Esophagus mucosa (tissue), 1 donor: ENCODE results near the gene BUB1B. TPM values are rescaled to one million over a fixed set of nuclear protein-coding genes. Genes with fewer than 3 reads are reported as not detected.
A peak's percentile ranks its signal among the peaks of the same experiment; 100 is the strongest.

Experiments
- ATAC-seq: fragments of 200-7000 bp; cut with Tn5 transposase; one replicate; pipeline ENCODE4 v1.9.1; 2020
- total RNA-seq: library from RNA; stranded (reverse); gene quantifications from one replicate; pipeline ENCODE4 v1.2.4, GENCODE V29; 2023
- donor health status: DM: yes; HTN: yes; CAD: no.

The BUB1B gene
- total RNA-seq, 1 donor from 2014 or later = 15.3 TPM

DNA sequence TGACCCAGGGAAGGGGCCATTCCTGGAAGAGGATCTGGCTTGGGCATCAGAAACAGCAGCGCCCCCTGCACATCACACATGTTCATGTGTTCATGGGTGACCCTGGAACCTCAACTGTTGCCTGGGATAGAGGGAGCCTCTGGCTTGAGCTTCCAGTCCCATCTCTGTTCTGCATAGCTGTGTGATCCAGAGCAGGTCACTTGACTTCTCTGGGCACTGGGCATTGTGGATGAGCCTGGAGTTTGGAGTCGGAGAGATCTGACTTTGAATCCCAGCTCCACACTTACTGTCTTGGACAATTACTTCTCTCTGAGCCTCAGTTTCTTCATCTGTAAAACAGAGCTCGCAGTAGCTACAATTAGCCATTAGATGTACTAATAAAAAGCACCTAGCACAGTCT is 93.6 kb downstream of the BUB1B start:
- ATAC-seq = no peak

DNA sequence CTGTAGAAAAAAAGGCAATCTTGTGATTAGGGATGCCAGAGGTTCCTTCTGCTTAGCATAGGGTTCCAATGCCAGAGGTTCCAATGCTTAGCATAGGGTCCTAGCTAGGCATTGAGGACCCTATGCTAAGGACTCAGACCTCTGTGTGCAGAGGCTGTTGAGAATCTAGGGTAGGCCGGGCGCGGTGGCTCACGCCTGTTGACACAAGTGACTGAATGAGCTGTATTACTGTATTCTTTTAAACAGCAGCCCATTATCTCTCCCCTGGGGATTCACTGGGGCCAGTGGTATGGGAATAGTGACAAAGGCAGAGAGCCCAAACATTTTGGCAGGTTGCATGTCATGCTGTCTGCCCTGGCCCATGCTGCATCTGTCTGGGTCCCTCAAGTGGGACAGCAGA is 94.2 kb downstream of the BUB1B start:
- ATAC-seq = no peak

DNA sequence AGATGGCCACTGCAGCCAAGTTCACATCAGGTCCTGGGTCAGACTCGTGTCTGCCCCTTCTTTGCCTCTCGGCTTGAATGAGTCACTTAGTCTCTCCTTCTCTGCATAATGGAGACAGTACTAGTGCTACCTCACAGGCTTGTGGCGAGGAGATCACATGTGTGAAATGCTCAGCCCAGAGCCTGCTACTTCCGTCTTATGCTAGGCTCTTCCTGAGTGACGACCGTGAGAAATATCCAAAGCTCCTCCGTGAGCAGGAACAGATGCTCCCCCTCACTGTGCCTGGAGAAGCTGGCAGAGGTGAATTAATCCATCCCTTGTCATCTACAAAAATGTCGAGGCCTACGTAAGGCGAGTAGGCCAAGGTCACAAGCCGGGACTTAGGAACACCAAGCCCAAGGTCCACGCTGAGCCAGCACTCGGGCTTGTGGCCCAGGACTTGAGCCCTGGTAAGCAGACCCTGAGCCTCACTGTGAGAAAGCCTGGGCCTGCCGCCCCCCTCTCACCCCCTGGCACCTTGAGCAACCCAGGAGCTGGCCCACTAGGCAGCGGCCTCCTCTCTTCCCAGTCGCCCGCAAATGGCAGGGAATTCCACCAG is 95.9 kb downstream of the BUB1B start:
- ATAC-seq = no peak

DNA sequence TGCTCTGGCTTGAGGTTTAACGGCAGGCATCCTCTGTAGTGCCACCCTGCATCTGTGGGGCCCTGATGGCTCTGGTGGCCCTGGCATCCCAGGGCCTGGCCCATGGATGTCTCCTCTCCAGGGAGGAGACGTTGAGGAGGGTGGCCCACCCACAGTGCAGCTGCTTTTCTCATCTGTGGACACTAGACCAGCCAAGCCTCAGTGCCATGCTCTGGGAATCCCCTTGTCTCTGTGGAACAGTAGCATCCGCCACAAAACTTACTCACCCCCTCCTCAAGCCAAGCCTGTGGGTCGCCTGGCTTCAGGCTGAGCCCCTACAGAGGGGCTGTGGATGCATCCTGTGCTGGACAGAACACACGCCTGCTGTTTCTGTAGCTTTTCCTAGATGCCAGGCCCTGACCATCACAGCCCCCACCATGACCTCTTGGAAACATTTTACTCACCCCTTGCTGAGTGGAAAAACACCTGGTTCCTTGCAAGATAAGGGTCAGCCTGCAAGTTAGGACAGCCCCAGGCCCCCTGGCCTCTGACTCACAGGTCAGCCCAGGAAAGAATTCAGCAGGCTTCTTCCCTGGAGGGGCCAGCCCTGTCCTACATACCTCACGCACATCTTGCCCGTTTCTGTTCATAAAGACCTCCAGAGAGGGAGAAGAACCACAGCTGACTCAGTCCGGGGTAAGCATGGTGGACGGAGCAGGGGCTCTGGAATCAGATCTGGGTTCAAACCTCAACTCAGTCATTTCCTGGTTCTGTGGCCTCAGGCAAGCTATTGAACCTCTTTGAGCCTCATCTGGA is 97.0 kb downstream of the BUB1B start:
- no peak for ATAC-seq

DNA sequence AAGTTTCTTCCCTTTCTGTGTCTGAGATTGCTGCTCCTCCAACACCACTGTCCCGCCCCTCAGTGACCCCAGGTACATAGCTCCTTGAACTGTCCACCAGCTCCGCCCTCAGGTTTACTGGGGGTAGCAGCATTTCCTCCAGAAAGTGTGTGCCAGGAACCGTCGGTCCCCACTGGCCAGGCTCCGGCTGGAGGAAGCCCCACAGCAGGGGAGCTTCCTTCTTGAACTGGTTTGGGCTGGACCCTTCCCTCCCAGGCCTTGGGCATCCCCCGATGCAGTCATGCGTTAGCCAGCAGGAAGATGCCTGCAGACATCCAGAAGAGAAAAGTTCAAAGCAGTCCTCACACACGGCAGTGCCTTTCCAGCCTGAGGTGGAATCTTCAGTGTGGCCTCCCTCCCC is 97.7 kb downstream of the BUB1B start:
- ATAC-seq = no peak

DNA sequence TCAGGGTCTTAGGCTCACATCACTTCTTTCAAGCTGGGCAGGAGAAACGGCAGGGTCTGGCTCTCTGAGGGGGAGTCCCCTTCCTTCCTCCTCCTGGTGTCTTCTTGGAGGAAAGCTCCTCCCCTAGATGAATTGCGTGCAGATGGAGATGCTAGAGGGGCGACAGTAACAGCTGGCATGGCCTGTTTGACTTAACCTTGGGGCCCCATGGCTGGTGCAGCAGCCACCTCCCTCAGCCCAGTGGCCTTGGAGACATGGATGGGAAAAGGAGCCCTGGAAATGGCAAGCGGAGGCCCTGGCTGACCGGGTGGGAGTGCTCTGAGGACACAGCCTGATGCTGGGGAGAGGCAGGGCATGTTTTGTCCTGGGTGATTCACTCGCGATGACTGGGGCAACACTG is 98.2 kb downstream of the BUB1B start:
- peak; percentile 18 for ATAC-seq

DNA sequence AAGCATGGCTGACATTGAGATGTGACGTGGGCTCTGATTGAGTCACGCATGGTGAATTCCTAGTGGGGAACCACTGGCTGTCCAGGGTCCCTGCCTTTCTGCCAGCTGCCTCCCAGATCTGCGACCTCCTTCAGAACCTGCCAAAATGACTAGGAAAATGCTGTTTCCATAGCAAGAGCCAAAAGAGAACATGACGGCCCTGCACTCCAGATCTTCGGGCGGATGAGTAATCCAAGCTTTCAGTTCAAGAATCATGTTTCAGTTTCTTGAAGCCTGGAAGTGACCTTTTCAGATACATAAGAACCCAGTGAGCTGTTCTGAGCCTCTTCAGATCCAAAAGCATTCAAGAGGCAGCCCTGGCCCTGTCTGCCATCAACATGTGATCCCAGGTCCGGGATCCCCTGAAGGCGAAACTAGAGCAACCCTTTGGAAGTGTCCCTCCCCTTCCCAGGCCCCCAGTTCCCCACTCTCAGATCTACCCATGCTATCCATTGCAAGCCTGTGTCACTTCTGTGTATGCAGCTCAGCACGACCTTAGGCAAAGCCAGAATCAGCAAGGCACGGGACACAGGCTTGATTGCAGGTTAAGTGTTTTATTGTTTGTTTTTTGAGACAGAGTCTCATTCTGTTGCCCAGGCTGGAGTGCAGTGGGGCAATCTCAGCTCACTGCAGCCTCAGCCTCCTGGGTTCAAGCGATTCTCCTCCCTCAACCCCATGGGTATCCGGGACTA is 102.3 kb downstream of the BUB1B start:
- ATAC-seq = no peak

DNA sequence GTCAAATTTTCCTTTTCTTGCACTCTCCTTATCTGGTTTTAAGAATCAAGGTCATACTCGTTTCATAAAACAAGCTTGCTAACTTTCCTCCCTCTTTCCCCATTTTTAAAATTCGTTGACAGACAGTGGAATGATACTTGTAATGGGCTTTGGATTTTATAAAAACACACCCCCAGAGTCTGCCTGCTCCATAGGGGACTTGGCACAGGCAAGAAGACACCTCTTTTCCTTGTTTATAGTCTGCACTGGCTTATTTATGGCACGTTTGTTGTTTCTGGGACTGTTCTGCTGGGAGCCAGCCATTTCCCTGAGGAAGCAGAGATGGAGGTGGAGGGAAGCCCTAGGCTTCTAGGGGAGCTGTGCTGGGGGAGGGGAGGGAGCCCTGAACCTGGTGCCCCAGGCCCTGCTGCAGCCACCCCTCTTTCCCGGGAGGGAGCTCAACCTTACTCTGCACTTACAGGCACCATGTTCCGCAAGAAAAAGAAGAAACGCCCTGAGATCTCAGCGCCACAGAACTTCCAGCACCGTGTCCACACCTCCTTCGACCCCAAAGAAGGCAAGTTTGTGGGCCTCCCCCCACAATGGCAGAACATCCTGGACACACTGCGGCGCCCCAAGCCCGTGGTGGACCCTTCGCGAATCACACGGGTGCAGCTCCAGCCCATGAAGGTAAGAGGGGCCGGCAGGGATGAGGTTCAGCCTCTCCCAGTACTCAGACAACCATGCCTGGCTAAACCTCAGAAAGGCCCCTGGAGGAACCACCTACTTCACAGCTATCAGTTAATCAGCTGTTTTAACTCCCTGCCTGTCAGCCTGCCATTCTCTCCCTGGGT is 103.7 kb downstream of the BUB1B start:
- no peak for ATAC-seq

DNA sequence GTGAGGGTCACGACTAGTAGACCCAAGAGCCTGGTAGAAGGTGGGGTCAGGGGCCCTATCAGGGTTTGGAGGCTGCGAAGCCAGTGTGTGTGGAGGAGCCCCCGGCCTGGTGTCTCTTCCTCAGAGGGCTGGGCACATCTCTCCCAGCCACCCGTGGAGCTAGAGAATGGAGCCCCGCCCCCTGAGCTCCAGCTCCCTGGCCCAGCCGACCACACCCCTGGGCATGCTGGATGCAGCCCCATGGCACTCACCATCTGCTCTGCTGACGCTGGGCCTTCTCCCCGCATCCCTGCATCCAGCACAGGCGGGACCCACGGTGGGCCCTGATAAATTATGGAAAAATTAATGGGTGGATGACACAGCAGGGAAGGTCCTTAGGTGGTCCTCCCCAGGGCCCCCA is 104.5 kb downstream of the BUB1B start:
- ATAC-seq = no peak

DNA sequence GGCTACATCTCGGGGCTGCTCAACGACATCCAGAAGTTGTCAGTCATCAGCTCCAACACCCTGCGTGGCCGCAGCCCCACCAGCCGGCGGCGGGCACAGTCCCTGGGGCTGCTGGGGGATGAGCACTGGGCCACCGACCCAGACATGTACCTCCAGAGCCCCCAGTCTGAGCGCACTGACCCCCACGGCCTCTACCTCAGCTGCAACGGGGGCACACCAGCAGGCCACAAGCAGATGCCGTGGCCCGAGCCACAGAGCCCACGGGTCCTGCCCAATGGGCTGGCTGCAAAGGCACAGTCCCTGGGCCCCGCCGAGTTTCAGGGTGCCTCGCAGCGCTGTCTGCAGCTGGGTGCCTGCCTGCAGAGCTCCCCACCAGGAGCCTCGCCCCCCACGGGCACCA is 105.0 kb downstream of the BUB1B start:
- no peak for ATAC-seq

DNA sequence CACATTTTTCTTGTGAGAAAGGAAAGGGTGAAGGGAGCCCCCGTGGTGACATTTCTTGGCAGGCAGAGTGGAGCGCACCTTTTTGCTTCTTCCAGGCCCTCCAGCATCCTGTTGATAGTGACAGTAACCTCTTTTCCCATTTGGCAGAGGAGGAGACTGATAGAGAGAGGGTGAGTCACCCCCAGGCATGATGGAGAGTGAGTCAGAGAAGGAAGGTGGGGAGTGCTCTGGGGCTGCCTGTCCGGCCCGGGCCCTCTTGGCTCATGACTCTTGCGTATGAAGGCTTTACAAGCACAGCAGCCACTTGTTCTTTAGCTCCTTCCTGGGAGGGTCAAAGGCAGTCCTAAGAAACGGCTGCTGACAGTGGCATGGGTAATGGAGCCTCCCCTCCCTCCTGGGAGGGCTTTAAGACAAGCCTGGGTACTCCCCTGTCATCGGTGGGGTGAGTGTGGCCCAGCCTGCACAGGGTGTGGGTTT is 106.0 kb downstream of the BUB1B start:
- peak; percentile 93 for ATAC-seq

DNA sequence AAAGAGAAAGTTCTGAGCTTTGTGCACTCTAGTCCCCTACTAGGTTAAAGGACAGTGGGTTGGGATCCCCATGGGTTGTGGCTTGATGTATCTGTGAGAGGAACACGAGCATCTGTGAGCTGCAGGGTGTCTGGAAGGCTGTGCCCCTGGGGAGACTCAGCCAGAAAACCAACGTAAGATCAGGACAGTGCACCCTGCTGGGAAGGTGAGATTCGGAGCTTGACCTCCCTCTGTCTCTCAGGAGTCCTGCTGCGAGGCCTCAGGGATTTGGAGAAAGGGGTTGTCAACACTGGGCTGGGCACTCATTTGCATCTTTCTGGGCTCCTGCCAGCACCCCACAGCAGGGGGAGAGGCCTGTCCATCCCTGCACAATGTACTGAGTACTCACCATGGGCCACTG is 106.8 kb downstream of the BUB1B start:
- ATAC-seq = no peak

DNA sequence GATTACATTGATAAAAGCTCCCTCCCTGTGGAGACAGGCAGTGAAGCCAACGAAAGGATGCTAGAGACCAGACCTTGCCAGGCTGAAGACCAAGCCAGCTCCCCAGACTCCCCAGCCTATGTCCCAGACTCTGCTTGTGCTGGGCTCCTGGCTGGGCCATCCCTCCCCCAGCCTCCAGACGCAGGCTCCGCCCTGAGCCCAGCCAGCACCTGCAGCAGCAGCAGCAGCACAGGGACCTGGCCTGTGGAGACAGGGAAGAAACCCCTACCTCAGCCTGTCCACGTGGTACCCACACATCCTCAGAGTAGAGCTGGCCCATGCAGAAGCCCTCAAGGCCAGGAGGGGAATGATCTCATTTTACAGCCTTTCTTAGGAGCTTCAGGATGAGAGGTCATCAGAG is 108.7 kb downstream of the BUB1B start:
- ATAC-seq = no peak

DNA sequence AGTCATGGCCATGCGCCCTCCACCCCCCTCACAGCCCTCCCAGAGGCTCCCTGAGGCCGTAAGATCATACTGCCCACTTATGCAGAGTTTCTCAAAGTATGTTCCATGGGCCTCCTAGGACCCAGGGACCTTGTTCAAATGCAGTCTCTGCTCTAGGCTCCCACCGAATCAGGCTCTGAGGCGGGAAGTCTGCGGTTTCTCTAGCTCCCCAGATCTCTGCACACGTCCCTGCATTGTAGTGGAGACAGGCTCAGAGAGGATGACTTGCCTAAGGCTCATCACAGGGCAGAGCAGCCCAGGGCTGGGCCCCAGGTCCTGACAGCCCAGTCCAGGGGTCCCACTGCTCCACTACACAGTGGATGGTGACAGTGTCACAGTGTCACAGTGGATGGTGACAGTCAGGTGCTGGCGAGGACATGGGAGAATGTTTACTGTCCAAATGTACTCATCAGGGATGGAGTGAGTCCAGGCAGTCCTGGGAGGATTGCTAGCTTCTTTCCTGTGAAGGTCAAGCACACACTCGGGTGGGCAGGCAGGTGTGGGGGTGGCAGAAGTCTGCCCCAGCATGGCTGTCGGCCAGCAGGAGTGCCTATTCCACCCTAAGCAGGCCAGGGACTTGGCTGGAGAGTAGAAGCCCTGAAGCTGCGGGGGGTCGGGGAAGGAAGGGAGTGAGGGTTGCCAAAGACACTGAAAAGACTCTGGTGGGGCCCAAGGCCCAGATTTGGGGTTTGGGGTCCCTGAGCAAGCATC is 109.6 kb downstream of the BUB1B start:
- no peak for ATAC-seq

Other genes starting within 250 kb of the BUB1B start
- gene GPR176, start 240.8 kb upstream of the BUB1B start, total RNA-seq = 0.40 TPM
- 17.4 TPM for gene EIF2AK4, start 227.0 kb upstream of the BUB1B start, total RNA-seq
- gene SRP14, start 121.9 kb upstream of the BUB1B start, total RNA-seq = 99.7 TPM
- 1.5 TPM for gene BMF, start 52.2 kb upstream of the BUB1B start, total RNA-seq
- 25.3 TPM for gene PAK6, start 78.0 kb downstream of the BUB1B start, total RNA-seq
- gene ANKRD63, start 122.0 kb downstream of the BUB1B start, total RNA-seq = not detected
- gene PLCB2, start 146.9 kb downstream of the BUB1B start, total RNA-seq = 4.2 TPM
- 7.1 TPM for gene INAFM2, start 162.6 kb downstream of the BUB1B start, total RNA-seq
- 21.3 TPM for gene CCDC9B, start 179.9 kb downstream of the BUB1B start, total RNA-seq
- gene PHGR1, start 190.0 kb downstream of the BUB1B start, total RNA-seq = not detected
- 0.28 TPM for gene DISP2, start 197.2 kb downstream of the BUB1B start, total RNA-seq
- 13.8 TPM for gene KNSTRN, start 221.7 kb downstream of the BUB1B start, total RNA-seq
- 14.7 TPM for gene IVD, start 244.7 kb downstream of the BUB1B start, total RNA-seq